Fibroblast of villous mesenchyme (primary cell): ENCODE results near the gene NR2F1-AS1. TPM values are rescaled to one million over a fixed set of nuclear protein-coding genes. Genes with fewer than 3 reads are reported as not detected.

Experiments
- DNase-seq: peaks from one replicate; pipeline ENCODE4 v3.0.0-alpha.2; 2010; ENCODE audit warnings: low read depth
- H3K4me3 ChIP-seq: 2 replicates; pipeline ENCODE4 v1.5.1; 2011; ENCODE audit warnings: low read depth, mild to moderate bottlenecking, low read length
- total RNA-seq: library from RNA; depleted of rRNA; stranded (reverse); fragments of >200 nt; gene quantifications from 2 replicates; pipeline ENCODE4 v1.2.3, GENCODE V29; 2012
- TF ChIP-seq, protein P1 (sequence below): IDR thresholded peaks from 2 replicates; pipeline ENCODE4 v1.5.1; 2012; ENCODE audit warnings: low read depth, mild to moderate bottlenecking, low read length; ENCODE audit not compliant: insufficient read depth

The NR2F1-AS1 gene
- total RNA-seq, 1 donor = 27.6 TPM

GRCh38 chr5:93584596-93585040 lies 3.6 kb upstream of the NR2F1-AS1 start:
- TF ChIP-seq, protein P1, sequence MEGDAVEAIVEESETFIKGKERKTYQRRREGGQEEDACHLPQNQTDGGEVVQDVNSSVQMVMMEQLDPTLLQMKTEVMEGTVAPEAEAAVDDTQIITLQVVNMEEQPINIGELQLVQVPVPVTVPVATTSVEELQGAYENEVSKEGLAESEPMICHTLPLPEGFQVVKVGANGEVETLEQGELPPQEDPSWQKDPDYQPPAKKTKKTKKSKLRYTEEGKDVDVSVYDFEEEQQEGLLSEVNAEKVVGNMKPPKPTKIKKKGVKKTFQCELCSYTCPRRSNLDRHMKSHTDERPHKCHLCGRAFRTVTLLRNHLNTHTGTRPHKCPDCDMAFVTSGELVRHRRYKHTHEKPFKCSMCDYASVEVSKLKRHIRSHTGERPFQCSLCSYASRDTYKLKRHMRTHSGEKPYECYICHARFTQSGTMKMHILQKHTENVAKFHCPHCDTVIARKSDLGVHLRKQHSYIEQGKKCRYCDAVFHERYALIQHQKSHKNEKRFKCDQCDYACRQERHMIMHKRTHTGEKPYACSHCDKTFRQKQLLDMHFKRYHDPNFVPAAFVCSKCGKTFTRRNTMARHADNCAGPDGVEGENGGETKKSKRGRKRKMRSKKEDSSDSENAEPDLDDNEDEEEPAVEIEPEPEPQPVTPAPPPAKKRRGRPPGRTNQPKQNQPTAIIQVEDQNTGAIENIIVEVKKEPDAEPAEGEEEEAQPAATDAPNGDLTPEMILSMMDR = no peak
- H3K4me3 ChIP-seq = peak overlapping the region; percentile 92

GRCh38 chr5:93583768-93584595 lies 3.0 kb upstream of the NR2F1-AS1 start:
- TF ChIP-seq, protein P1 = no peak
- no peak for DNase-seq
- H3K4me3 ChIP-seq = peak overlapping the region; percentile 92

More at GRCh38 chr5:93584596-93585040, 3.6 kb upstream of the NR2F1-AS1 start:
- DNase-seq = no peak

- H3K4me3 ChIP-seq = peak overlapping the region; percentile 92
- DNase-seq = no peak
- TF ChIP-seq, protein P1 = no peak
These were observed 2.4 kb upstream of the NR2F1-AS1 start for GRCh38 chr5:93583439-93583767.

DNA sequence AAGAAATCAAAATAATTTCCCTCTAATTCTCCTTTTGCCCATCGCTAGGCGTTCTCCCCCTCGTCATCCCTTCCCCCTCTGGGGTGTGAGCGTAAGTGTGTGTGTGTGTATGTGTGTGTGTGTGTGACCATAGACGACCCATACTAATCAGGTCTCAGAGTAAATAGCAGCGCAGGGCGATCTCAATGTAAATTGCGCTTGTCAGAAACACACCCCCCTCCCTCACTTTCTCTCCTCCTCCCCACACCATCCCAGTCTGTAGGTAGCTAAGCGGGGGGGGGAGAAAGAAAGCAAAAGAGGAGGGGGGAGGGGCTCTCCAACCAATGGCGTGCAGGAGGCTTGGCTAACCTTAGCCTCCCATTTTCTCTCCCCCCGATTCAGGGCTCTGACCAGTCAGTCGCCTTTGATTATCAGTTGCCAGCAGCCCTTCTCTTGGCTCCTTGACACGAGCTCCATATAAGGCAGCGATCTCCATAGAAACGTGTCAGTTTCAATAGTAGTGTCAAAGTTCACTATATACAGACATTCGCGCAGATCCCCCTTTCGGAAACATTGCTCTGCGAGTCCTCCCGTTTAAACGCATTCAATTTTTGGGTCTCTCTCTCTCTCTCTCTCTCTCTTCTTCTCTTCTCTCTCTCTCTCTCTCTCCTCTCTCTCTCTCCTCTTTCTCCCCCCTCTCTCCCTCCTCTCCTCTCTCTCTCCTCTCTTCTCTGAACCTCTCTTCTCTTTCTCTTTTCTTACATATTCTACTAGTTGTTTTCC lies 1.8 kb upstream of the NR2F1-AS1 start, which contains the start of gene NR2F1:
Gene NR2F1, plus strand, starts transcription at position 546 of the 762 bp plus-strand sequence. CDS start 1,802 bp downstream, outside the sequence.
- DNase-seq = peak; percentile 100
- peak within 1 kb of the TSS; percentile 92 for H3K4me3 ChIP-seq
- TF ChIP-seq, protein P1 = no peak

GRCh38 chr5:93582167-93582462 lies 1.1 kb upstream of the NR2F1-AS1 start:
- no peak for DNase-seq
- H3K4me3 ChIP-seq = peak overlapping the region; percentile 92
- TF ChIP-seq, protein P1 = no peak

DNA sequence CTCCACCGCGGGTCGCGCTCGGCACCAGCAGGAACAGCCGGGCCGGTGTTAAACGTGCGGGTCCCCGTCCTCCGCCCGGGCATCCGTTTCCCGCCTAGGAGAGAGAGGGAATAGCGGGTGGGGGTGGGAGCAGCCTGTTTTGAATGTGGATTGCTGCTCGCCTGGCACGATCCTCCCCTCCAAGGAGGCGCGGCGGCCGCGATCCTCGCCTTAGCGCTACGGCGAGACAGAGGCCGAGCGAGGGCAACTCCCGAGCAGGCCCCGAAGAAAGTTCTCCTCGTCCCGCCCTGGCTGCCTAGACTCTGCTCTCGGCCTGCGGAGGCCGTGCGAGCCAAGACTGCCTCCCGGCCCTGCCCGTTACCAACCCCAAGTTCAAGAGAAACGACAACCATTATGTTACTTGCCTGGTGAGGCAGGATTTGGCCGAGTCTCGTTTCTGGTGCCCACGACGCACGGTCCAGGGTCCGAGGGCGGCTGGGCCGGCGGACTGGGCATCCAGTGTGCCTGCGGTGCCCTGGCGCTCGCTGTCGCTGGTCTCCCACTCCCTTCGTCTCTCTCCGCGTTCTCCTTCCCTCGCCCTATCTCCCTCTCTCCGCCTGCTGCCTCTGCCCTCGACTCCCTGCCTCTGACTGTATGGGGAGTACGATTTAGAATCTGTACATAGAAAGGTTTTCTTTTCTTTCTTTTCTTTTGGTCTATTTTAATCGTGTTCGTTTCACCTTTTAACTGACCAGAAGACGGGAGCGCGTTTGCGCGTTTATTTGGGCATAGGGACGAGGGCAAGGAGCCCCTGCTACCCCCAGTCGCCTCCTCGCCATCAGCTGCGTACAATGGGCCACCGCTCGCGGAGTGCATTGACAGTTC lies 724 bp downstream of the NR2F1-AS1 start:
- TF ChIP-seq, protein P1 = no peak
- peak overlapping the region; percentile 92 for H3K4me3 ChIP-seq
- DNase-seq = no peak
